Caco-2 (cell line): ENCODE measurements around the gene BAZ2B. TPM values are rescaled to one million over a fixed set of nuclear protein-coding genes. Genes with fewer than 3 reads are reported as not detected.

Experiments used
- Bru-seq: library from RNA; stranded (reverse); fragments of 400-500 nt; gene quantifications from one replicate; lab custom pipeline; 2021; lab: Mats Ljungman, UMichigan
- BruChase-seq, 2 experiments: library from RNA; stranded (reverse); fragments of 400-500 nt; gene quantifications; one replicate each; lab custom pipeline; 2021; lab: Mats Ljungman, UMichigan
- BruUV-seq: library from RNA; stranded (reverse); fragments of 400-500 nt; replicated peaks from 2 replicates; lab custom pipeline; 2021; lab: Mats Ljungman, UMichigan
- CTCF ChIA-PET: fragments of 300-600 bp; sonication (Branson Sonifier 250); formaldehyde crosslinking; loops from one replicate; lab custom pipeline; 2022; ENCODE audit warnings: antibody characterized with exemption; lab: Charles Lee
- POLR2A ChIA-PET: fragments of 300-600 bp; sonication (Branson Sonifier 250); formaldehyde crosslinking; loops from one replicate; lab custom pipeline; 2022; ENCODE audit warnings: antibody characterized with exemption; lab: Charles Lee
- DNase-seq, 2 experiments: peaks; one replicate each; pipeline versions ENCODE4 v3.0.0 to v3.0.0-alpha.2; 2020 to 2022
- H3K27me3 ChIP-seq: replicated peaks from 2 replicates; pipeline ENCODE4 v1.6.0; 2011; ENCODE audit warnings: low read length; ENCODE audit not compliant: control insufficient read depth, insufficient read depth
- H3K36me3 ChIP-seq: 2 replicates; pipeline ENCODE4 v1.5.1; 2011; ENCODE audit warnings: low read length; ENCODE audit not compliant: control insufficient read depth, insufficient read depth
- H3K4me1 ChIP-seq: fragments of 250-450 bp; sonication (Bioruptor Pico); 2 replicates; pipeline ENCODE4 v1.5.1; 2020; ENCODE audit warnings: mild to moderate bottlenecking
- H3K4me3 ChIP-seq: 2 replicates; pipeline ENCODE4 v1.5.1; 2011; ENCODE audit warnings: low read depth, mild to moderate bottlenecking, control low read depth, low read length
- H3K9me3 ChIP-seq: fragments of 250-450 bp; sonication (Bioruptor Pico); 2 replicates; pipeline ENCODE4 v1.5.1; 2020; ENCODE audit warnings: mild to moderate bottlenecking, moderate library complexity
- H3K27ac Mint-ChIP-seq: one replicate; pipeline ENCODE4 v1.8.0; 2022; ENCODE audit warnings: mixed read lengths; ENCODE audit not compliant: unreplicated experiment
- H3K27me3 Mint-ChIP-seq: one replicate; pipeline ENCODE4 v1.8.0; 2022; ENCODE audit warnings: mixed read lengths; ENCODE audit not compliant: insufficient read depth, unreplicated experiment
- H3K36me3 Mint-ChIP-seq: one replicate; pipeline ENCODE4 v1.8.0; 2022; ENCODE audit warnings: mild to moderate bottlenecking, mixed read lengths; ENCODE audit not compliant: insufficient read depth, unreplicated experiment
- H3K4me1 Mint-ChIP-seq: one replicate; pipeline ENCODE4 v1.8.0; 2022; ENCODE audit warnings: low read depth, mixed read lengths; ENCODE audit not compliant: unreplicated experiment
- H3K4me3 Mint-ChIP-seq: one replicate; pipeline ENCODE4 v1.8.0; 2022; ENCODE audit warnings: mild to moderate bottlenecking, moderate library complexity, mixed read lengths; ENCODE audit not compliant: unreplicated experiment
- H3K9me3 Mint-ChIP-seq: one replicate; pipeline ENCODE4 v1.8.0; 2022; ENCODE audit warnings: mixed read lengths; ENCODE audit not compliant: unreplicated experiment
- CTCF ChIP-seq, 2 experiments: fragments of 200-600 bp in 1 of 2; IDR thresholded peaks; 1 replicate in 1 of 2; 2 replicates in 1 of 2; pipeline versions ENCODE4 v1.5.1 to v1.8.0; 2011 to 2022; ENCODE audit warnings: antibody characterized with exemption in 1 of 2, control low read depth in 1 of 2, inconsistent platforms in 1 of 2, low read depth in 1 of 2, low read length in 1 of 2, mild to moderate bottlenecking in 1 of 2, moderate library complexity in 1 of 2; ENCODE audit not compliant: insufficient read depth in 1 of 2, severe bottlenecking in 1 of 2, unreplicated experiment in 1 of 2
- intact Hi-C: fragments of 100-400 bp; cut with micrococcal nuclease; formaldehyde crosslinking; loops from one replicate; pipeline ENCODE4 v1.10.0; 2022; ENCODE audit not compliant: unreplicated experiment
- long read RNA-seq: library from polyadenylated mRNA; stranded (forward); transcript quantifications from one replicate; pipeline ENCODE4 v2.0.0, GENCODE V29; 2022
- total RNA-seq: library from RNA; stranded (reverse); gene quantifications from 2 replicates; pipeline ENCODE4 v1.2.3, GENCODE V29; 2022

The BAZ2B gene, protein sequence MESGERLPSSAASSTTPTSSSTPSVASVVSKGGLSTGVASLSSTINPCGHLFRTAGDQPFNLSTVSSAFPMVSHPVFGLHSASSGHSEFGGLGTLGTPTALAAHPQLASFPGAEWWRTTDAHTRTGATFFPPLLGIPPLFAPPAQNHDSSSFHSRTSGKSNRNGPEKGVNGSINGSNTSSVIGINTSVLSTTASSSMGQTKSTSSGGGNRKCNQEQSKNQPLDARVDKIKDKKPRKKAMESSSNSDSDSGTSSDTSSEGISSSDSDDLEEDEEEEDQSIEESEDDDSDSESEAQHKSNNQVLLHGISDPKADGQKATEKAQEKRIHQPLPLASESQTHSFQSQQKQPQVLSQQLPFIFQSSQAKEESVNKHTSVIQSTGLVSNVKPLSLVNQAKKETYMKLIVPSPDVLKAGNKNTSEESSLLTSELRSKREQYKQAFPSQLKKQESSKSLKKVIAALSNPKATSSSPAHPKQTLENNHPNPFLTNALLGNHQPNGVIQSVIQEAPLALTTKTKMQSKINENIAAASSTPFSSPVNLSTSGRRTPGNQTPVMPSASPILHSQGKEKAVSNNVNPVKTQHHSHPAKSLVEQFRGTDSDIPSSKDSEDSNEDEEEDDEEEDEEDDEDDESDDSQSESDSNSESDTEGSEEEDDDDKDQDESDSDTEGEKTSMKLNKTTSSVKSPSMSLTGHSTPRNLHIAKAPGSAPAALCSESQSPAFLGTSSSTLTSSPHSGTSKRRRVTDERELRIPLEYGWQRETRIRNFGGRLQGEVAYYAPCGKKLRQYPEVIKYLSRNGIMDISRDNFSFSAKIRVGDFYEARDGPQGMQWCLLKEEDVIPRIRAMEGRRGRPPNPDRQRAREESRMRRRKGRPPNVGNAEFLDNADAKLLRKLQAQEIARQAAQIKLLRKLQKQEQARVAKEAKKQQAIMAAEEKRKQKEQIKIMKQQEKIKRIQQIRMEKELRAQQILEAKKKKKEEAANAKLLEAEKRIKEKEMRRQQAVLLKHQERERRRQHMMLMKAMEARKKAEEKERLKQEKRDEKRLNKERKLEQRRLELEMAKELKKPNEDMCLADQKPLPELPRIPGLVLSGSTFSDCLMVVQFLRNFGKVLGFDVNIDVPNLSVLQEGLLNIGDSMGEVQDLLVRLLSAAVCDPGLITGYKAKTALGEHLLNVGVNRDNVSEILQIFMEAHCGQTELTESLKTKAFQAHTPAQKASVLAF (N-terminal part only)
- total RNA-seq (32.9 and 34.6 TPM in 2 replicates), Bru-seq, nascent RNA (percentile 78 among the genes with signal in this experiment), BruChase-seq, experiment 1, labeled RNA remaining after a 2-hour chase (percentile 72 among the genes with signal in this experiment), BruChase-seq, experiment 2, labeled RNA remaining after a 6-hour chase (percentile 66 among the genes with signal in this experiment)
- long read RNA-seq, partial matches to known transcripts: 4 of 9 reads
- long read RNA-seq, other reads (novel, unspliced or antisense): 5 of 9 reads

DNA sequence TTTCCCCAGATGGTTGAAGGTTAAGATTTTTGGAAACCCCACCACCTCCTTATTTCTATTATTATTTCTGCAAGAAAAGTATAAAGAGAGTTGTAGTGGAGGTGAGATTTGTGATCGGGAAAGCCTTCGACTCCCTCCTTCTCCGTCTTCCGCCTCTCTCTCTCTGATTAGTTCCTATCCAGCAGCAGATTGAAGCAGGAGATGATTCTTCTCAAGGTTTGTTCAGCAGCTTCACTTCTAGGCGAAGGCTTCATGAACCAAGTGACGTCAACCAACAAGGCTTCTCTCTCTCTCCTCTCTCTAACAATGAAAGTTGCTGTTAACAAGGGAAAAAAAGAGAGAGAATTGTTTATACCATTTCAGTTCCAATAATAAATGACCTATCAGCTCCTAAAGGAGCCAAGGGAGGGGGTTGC lies at the start of gene BAZ2B:
BAZ2B (minus strand) TSS at position 263 of the 416 bp plus-strand sequence. CDS start 137,829 bp downstream, outside the sequence.
- intact Hi-C loops: no loop called here
- ChIA-PET POLR2A (interaction anchor here (1.0 kb wide), 1 partner anchor 96 kb away, joined by 4 read pairs; no protein-coding TSS in a partner anchor), CTCF (interaction anchor here (1.0 kb wide), 1 partner anchor 59 kb away, joined by 4 read pairs; no protein-coding TSS in a partner anchor)
- H3K27me3 Mint-ChIP-seq: no peaks in the 10 kb centered on the region
- DNase-seq: peak in 1 of 2 experiments; percentile 40
- H3K4me1 Mint-ChIP-seq: peaks cover 15% of the 10 kb centered on the region
- Histone ChIP-seq H3K4me1 (0 out of 2 replicates have a peak, but pooled peaks cover 4% of the 10 kb centered on the region), H3K36me3 (no peaks in the 10 kb centered on the region), H3K4me3 (peak within 1 kb of the TSS; percentile 93), H3K9me3 (no peaks in the 10 kb centered on the region), H3K27me3 (no peaks in the 10 kb centered on the region)
- no peak for TF ChIP-seq CTCF (IDR thresholded peaks at IDR 0.05; ENCODE audit: insufficient read depth in 1 of 2, low read depth in 1 of 2, low read length in 1 of 2, severe bottlenecking in 1 of 2, unreplicated experiment in 1 of 2)
- peak within 1 kb of the TSS; percentile 93 for H3K27ac Mint-ChIP-seq
- peaks cover 20% of the 10 kb centered on the region for H3K36me3 Mint-ChIP-seq
- BruUV-seq: no TSS peak
- no peaks in the 10 kb centered on the region for H3K9me3 Mint-ChIP-seq
- peak within 1 kb of the TSS; percentile 86 for H3K4me3 Mint-ChIP-seq

GRCh38 chr2:159661286-159661685 lies 44.9 kb upstream of the BAZ2B start:
- DNase-seq: no peak
- Mint-ChIP-seq H3K36me3 (no peaks in the 10 kb centered on the region), H3K27me3 (no peaks in the 10 kb centered on the region), H3K4me1 (no peaks in the 10 kb centered on the region), H3K27ac (no peak overlapping the region), H3K9me3 (no peaks in the 10 kb centered on the region), H3K4me3 (no peak overlapping the region)
- TF ChIP-seq CTCF (IDR thresholded peaks at IDR 0.05; ENCODE audit: insufficient read depth in 1 of 2, low read depth in 1 of 2, low read length in 1 of 2, severe bottlenecking in 1 of 2, unreplicated experiment in 1 of 2): no peak
- no TSS peak for BruUV-seq
- ChIA-PET CTCF (no interaction called here), POLR2A (no interaction called here)
- no peaks in the 10 kb centered on the region for H3K36me3 ChIP-seq
- no peaks in the 10 kb centered on the region for H3K27me3 ChIP-seq
- intact Hi-C loops: no loop called here
- no peaks in the 10 kb centered on the region for H3K4me1 ChIP-seq
- H3K9me3 ChIP-seq: no peaks in the 10 kb centered on the region
- H3K4me3 ChIP-seq: no peak overlapping the region
